Sigmoid colon (tissue), 7 donors: ENCODE data around the gene SFMBT2. TPM values are rescaled to one million over a fixed set of nuclear protein-coding genes. Genes with fewer than 3 reads are reported as not detected.
A peak's percentile ranks its signal among the peaks of the same experiment; 100 is the strongest.

ENCODE experiments used
- DNase-seq: peaks from one replicate; pipeline ENCODE4 v3.0.0-alpha.2; 2019
- H3K27ac ChIP-seq, 4 donors: fragments of 200-600 bp; sonication (generic); one replicate each; pipeline ENCODE4 v1.5.1; 2016 to 2019; ENCODE audit warnings: mild to moderate bottlenecking in 1 of 4
- H3K27me3 ChIP-seq, 3 donors: fragments of 200-600 bp; sonication (generic); one replicate each; pipeline ENCODE4 v1.5.1; 2019; ENCODE audit warnings: mild to moderate bottlenecking in 1 of 3
- H3K36me3 ChIP-seq, 4 donors: fragments of 200-600 bp; sonication (generic); one replicate each; pipeline ENCODE4 v1.5.1; 2016 to 2019
- H3K4me1 ChIP-seq, 4 donors: fragments of 200-600 bp; sonication (generic); one replicate each; pipeline ENCODE4 v1.5.1; 2017 to 2019
- H3K4me3 ChIP-seq, 4 donors: fragments of 200-600 bp; sonication (generic); one replicate each; pipeline ENCODE4 v1.5.1; 2017 to 2019; ENCODE audit warnings: mild to moderate bottlenecking in 2 of 4, moderate library complexity in 1 of 4
- H3K9me3 ChIP-seq, 4 donors: fragments of 200-600 bp in 3 of 4; sonication (generic) in 3 of 4; one replicate each; pipeline versions ENCODE4 v1.5.1 to v1.6.1; 2013 to 2019
- EP300 ChIP-seq, 4 donors: sonication (generic); formaldehyde crosslinking; IDR thresholded peaks; one replicate each; pipeline ENCODE4 v1.6.1; 2017; ENCODE audit warnings: antibody characterized with exemption in 4 of 4
- POLR2A ChIP-seq, 2 donors: fragments of 450-650 bp; IDR thresholded peaks; one replicate each; pipeline ENCODE4 v1.6.1; 2016; ENCODE audit warnings: antibody characterized with exemption in 2 of 2, mild to moderate bottlenecking in 2 of 2, moderate library complexity in 2 of 2
- POLR2AphosphoS5 ChIP-seq, 4 donors: sonication (generic); formaldehyde crosslinking; IDR thresholded peaks; one replicate each; pipeline ENCODE4 v1.6.1; 2017; ENCODE audit warnings: antibody characterized with exemption in 4 of 4
- WGBS, 2 donors: extraction: QIAGEN DNeasy Blood & Tissue Kit; methylation state at CpG; one replicate each; pipeline ENCODE4 v1.1.7; 2013; 5-methylcytosine and 5-hydroxymethylcytosine counted together
- intact Hi-C: fragments of 100-400 bp; cut with DNase I; formaldehyde crosslinking; loops from one replicate; pipeline ENCODE4 v1.15.1; 2023
- polyA plus RNA-seq, 3 donors: library from polyadenylated mRNA; stranded (reverse); fragments of 200-250 nt; gene quantifications; one replicate each; pipeline ENCODE4 v1.2.3, GENCODE V29; 2013
- total RNA-seq, 4 donors: library from RNA; depleted of rRNA; stranded (reverse); fragments of >200 nt; gene quantifications; one replicate each; pipeline ENCODE4 v1.1.0, GENCODE V29; 2016
- TF ChIP-seq, protein P1 (sequence below), 4 experiments: fragments of 450-650 bp in 3 of 4; fragments of 200-600 bp in 1 of 4; IDR thresholded peaks; one replicate each; pipeline ENCODE4 v1.5.1; 2016 to 2019; ENCODE audit warnings: antibody characterized with exemption in 4 of 4, mild to moderate bottlenecking in 3 of 4, moderate library complexity in 2 of 4
- donor health status: healthy with polysubstance abuse.
- donor health status: Bipolar disorder and iron deficiency.
- donor health status: healthy.

Gene SFMBT2
- total and polyA plus RNA-seq, 7 donors: 0.60 to 6.4 (median 4.2) TPM

DNA sequence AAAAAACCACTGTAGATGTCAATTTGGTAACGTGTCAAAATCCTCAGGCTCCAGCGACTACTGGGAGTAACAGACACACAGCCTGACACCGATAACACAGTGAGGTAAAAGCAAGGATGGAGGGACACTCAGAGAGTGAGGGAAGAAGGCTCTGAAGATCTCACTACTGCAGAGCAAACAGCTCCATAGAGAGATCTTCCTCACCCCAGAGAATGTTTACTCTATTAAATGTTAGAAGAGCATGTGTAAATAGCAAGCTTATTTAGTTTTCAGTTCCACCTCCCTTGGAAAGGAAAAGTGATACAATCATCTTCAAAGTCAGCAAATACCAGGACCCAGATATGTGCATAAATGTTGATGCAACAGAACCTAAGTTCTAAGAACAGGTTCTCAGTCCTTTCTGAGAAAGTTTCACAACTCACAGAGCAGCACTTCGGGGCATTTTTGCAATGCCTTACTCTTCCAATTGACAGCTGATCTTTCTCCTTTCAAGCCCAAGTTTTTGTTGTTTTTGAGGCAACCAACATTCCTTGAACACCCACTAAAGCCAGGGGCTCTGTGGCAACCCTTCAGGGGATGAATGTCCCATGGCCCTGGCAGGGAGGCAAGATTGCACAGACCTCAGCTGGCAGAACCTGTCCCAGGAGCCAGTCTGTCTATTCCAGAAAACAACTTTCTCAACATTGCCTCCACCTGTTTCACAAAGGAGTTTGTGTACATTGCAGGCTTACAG lies 177.4 kb downstream of the SFMBT2 start:
- Histone ChIP-seq H3K27me3 (no peaks in the 10 kb centered on the region), H3K4me1 (no peaks in the 10 kb centered on the region), H3K27ac (no peak overlapping the region), H3K4me3 (no peak overlapping the region), H3K36me3 (no peaks in the 10 kb centered on the region), H3K9me3 (no peaks in the 10 kb centered on the region)
- 38 to 68% methylated on average over 4 of the region's 4 CpGs for WGBS, 2 donors
- TF ChIP-seq, protein P1, sequence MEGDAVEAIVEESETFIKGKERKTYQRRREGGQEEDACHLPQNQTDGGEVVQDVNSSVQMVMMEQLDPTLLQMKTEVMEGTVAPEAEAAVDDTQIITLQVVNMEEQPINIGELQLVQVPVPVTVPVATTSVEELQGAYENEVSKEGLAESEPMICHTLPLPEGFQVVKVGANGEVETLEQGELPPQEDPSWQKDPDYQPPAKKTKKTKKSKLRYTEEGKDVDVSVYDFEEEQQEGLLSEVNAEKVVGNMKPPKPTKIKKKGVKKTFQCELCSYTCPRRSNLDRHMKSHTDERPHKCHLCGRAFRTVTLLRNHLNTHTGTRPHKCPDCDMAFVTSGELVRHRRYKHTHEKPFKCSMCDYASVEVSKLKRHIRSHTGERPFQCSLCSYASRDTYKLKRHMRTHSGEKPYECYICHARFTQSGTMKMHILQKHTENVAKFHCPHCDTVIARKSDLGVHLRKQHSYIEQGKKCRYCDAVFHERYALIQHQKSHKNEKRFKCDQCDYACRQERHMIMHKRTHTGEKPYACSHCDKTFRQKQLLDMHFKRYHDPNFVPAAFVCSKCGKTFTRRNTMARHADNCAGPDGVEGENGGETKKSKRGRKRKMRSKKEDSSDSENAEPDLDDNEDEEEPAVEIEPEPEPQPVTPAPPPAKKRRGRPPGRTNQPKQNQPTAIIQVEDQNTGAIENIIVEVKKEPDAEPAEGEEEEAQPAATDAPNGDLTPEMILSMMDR (IDR thresholded peaks at IDR 0.05): no peak
- TF ChIP-seq POLR2AphosphoS5 (IDR thresholded peaks at IDR 0.05): no peak
- no peak for TF ChIP-seq EP300 (IDR thresholded peaks at IDR 0.05)
- TF ChIP-seq POLR2A (IDR thresholded peaks at IDR 0.05): no peak
- DNase-seq: no peak
- intact Hi-C loops: no loop called here

DNA sequence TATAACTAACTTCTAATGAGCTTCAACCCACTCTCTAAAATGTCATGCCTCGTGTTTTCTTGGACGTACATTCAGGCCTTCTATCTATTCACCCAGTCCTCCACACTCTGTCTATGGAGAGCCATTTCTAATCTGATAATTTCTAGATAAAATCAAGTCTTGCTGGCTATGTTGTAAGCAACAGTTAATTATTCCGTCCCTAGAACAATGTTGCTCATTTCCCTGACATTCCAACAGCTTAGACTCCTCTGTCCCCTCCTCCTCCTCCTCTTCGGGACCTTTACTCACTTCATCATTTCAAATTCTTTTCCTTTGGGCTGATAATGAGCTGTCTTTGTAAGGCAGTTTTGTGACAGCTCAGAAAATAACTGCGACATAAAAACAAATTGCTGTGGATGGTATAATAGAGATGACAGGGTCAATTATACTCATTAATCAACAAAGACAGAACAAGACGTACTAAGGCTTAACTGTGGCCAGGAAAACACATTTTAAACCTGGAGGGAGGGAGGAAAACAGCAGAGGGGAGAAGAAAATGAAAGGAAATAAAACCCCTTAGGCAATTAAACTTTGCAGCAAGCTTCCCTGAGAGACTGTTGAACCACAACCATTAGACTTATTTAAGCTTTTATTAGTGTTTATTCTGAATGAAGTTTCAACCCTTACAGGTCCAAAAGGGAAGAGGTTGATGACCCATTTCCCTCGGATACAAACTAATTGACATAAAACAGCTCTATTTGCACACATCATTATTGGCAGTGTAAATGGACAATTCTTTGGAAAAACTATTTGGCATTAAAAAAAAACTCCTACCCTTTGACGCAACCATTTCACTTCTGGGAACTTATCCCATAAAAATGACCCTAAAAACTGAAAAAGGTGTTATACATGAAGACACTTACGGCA lies 179.1 kb downstream of the SFMBT2 start:
- 65 to 81% methylated on average over 9 of the region's 9 CpGs for whole genome bisulfite sequencing, 2 donors
- H3K4me3 ChIP-seq: no peak overlapping the region
- peak overlapping the region in 1 of 4 donors; percentile 17 for H3K27ac ChIP-seq
- peaks cover 0 to 3% (median 0%) of the 10 kb centered on the region in 4 donors for H3K36me3 ChIP-seq
- TF ChIP-seq POLR2A (IDR thresholded peaks at IDR 0.05) (no peak), EP300 (IDR thresholded peaks at IDR 0.05) (no peak), POLR2AphosphoS5 (IDR thresholded peaks at IDR 0.05) (peak in 1 of 4 donors; percentile 5)
- TF ChIP-seq, protein P1 (IDR thresholded peaks at IDR 0.05): no peak
- no peaks in the 10 kb centered on the region for H3K4me1 ChIP-seq
- DNase-seq: no peak
- no peaks in the 10 kb centered on the region for H3K9me3 ChIP-seq
- intact Hi-C loops: no loop called here
- H3K27me3 ChIP-seq: no peaks in the 10 kb centered on the region

DNA sequence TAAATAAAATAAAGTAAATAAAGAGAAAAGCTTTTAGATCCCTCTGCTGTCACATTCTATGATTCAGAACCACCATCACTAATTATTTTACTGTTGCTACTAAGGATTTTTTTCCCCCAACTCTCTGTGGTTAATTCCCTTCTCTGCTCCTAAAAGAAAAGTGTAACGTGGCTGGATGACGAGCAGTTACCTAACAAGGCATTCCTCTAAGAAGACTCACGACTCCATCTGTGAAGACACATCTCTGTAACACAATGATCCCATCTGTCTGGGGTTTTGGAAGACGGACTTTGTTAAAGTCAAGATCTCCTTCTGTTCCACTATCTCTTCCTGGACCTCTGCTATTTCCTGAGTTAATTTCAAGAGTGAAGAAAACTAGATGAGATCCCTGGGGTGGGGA lies 179.9 kb downstream of the SFMBT2 start:
- H3K27ac ChIP-seq: no peak overlapping the region
- no peak for DNase-seq
- peaks cover 0 to 5% (median 0%) of the 10 kb centered on the region in 4 donors for H3K36me3 ChIP-seq
- no peaks in the 10 kb centered on the region for H3K27me3 ChIP-seq
- H3K9me3 ChIP-seq: no peaks in the 10 kb centered on the region
- no peaks in the 10 kb centered on the region for H3K4me1 ChIP-seq
- no peak overlapping the region for H3K4me3 ChIP-seq
- WGBS, 2 donors: 77 to 90% methylated on average over 4 of the region's 4 CpGs
- TF ChIP-seq POLR2AphosphoS5 (IDR thresholded peaks at IDR 0.05) (no peak), POLR2A (IDR thresholded peaks at IDR 0.05) (no peak), EP300 (IDR thresholded peaks at IDR 0.05) (no peak)
- TF ChIP-seq, protein P1 (IDR thresholded peaks at IDR 0.05): no peak
- intact Hi-C loops: no loop called here

DNA sequence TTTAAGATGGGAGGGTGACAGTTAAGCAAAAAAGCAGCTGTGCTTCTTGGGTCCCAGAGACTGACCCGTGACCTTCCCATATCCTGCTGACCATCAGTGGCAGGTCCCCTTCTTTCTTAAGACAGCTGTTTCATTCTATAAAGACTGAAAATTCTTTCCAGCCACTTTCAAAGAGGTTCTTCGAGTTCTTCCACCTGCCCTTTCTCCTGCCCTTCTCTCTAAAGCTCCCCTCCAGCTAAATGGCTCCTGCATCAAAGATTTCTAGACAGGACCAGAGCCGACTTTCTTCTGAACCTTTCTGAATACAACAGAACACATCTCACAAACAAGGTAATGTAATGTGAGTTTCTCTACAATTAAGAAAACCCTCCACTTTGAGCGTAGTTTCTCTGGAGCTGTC lies 180.8 kb downstream of the SFMBT2 start:
- H3K9me3 ChIP-seq: peaks cover 0 to 3% (median under 1%) of the 10 kb centered on the region in 4 donors
- no peak for DNase-seq
- peaks cover 0 to 5% (median 0%) of the 10 kb centered on the region in 4 donors for H3K36me3 ChIP-seq
- H3K27me3 ChIP-seq: no peaks in the 10 kb centered on the region
- H3K27ac ChIP-seq: no peak overlapping the region
- 88 to 93% methylated on average over 4 of the region's 4 CpGs for WGBS, 2 donors
- no peaks in the 10 kb centered on the region for H3K4me1 ChIP-seq
- TF ChIP-seq EP300 (IDR thresholded peaks at IDR 0.05): no peak
- TF ChIP-seq POLR2A (IDR thresholded peaks at IDR 0.05): no peak
- no peak for TF ChIP-seq POLR2AphosphoS5 (IDR thresholded peaks at IDR 0.05)
- TF ChIP-seq, protein P1 (IDR thresholded peaks at IDR 0.05): no peak
- H3K4me3 ChIP-seq: no peak overlapping the region
- intact Hi-C loops: no loop called here
